Effector memory CD8-positive, alpha-beta T cell (primary cell): ENCODE results near the gene TMEM239.

Experiments used
- ATAC-seq: fragments of 150-1000 bp; cut with Tn5 transposase; replicated peaks from 2 replicates; pipeline ENCODE4 v1.10.0; 2021; ENCODE audit warnings: mild to moderate bottlenecking, moderate library complexity
- DNase-seq, 3 experiments: peaks; one replicate each; pipeline ENCODE4 v3.0.0; 2021
- H3K27ac Mint-ChIP-seq, 2 donors: one replicate each; pipeline ENCODE4 v1.8.0; 2022; ENCODE audit warnings: mild to moderate bottlenecking in 2 of 2, mixed read lengths in 2 of 2, moderate library complexity in 2 of 2
- H3K27me3 Mint-ChIP-seq, 2 donors: one replicate each; pipeline ENCODE4 v1.8.0; 2022; ENCODE audit warnings: mixed read lengths in 2 of 2
- H3K36me3 Mint-ChIP-seq: one replicate; pipeline ENCODE4 v1.8.0; 2022; ENCODE audit warnings: mild to moderate bottlenecking, moderate library complexity, mixed read lengths; ENCODE audit not compliant: insufficient read depth
- H3K4me1 Mint-ChIP-seq, 2 donors: one replicate each; pipeline ENCODE4 v1.8.0; 2022; ENCODE audit warnings: low read depth in 2 of 2, mixed read lengths in 2 of 2
- H3K4me3 Mint-ChIP-seq, 2 donors: one replicate each; pipeline ENCODE4 v1.8.0; 2022; ENCODE audit warnings: mild to moderate bottlenecking in 2 of 2, mixed read lengths in 2 of 2, moderate library complexity in 2 of 2
- H3K9me3 Mint-ChIP-seq, 2 donors: one replicate each; pipeline ENCODE4 v1.8.0; 2022; ENCODE audit warnings: mixed read lengths in 2 of 2

The TMEM239 gene

GRCh38 chr20:2794866-2795447 is 21.2 kb upstream of the TMEM239 start:
- no peak overlapping the region for H3K4me3 Mint-ChIP-seq
- no peaks in the 10 kb centered on the region for H3K9me3 Mint-ChIP-seq
- H3K36me3 Mint-ChIP-seq, result peaks cover 3% of the 10 kb centered on the region
- H3K27me3 Mint-ChIP-seq, result peaks cover 78 to 95% of the 10 kb centered on the region in 2 donors
- no peak overlapping the region for H3K27ac Mint-ChIP-seq
- ATAC-seq (no peak), DNase-seq (no peak)
- peaks cover 7 to 8% of the 10 kb centered on the region in 2 donors for H3K4me1 Mint-ChIP-seq

DNA sequence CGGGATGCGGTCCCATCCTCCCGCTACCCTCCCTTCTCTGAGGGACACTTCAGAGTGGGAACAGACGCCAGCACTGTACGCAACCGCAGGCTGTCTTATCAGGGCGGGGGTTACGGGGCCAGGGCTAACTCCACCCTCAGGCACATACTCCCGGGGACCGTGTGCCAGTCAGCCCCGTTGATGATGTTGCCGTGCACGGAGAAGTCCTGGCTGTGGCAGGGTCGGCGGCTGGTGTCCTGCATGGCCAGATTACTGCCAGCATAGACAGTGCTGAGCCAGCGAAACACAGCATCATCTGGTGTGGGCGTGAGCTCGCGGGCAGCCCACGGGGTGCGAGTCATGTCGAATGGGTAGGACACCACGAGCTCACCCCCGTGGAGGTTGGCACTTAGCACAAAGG is 20.7 kb upstream of the TMEM239 start:
- H3K27ac Mint-ChIP-seq, result no peak overlapping the region
- H3K9me3 Mint-ChIP-seq, result no peaks in the 10 kb centered on the region
- H3K36me3 Mint-ChIP-seq, result peaks cover 3% of the 10 kb centered on the region
- peaks cover 82 to 99% of the 10 kb centered on the region in 2 donors for H3K27me3 Mint-ChIP-seq
- DNase-seq, result no peak
- H3K4me1 Mint-ChIP-seq, result peaks cover 10% of the 10 kb centered on the region in 2 donors
- ATAC-seq, result no peak
- no peak overlapping the region for H3K4me3 Mint-ChIP-seq

- no peak overlapping the region for H3K4me3 Mint-ChIP-seq
- peaks cover 3% of the 10 kb centered on the region for H3K36me3 Mint-ChIP-seq
- peaks cover 85 to 100% of the 10 kb centered on the region in 2 donors for H3K27me3 Mint-ChIP-seq
- no peaks in the 10 kb centered on the region for H3K9me3 Mint-ChIP-seq
- H3K4me1 Mint-ChIP-seq, result peaks cover 15 to 16% of the 10 kb centered on the region in 2 donors
- DNase-seq, result no peak
- H3K27ac Mint-ChIP-seq, result no peak overlapping the region
- no peak for ATAC-seq
Measured at GRCh38 chr20:2796011-2796660, 20.0 kb upstream of the TMEM239 start.

DNA sequence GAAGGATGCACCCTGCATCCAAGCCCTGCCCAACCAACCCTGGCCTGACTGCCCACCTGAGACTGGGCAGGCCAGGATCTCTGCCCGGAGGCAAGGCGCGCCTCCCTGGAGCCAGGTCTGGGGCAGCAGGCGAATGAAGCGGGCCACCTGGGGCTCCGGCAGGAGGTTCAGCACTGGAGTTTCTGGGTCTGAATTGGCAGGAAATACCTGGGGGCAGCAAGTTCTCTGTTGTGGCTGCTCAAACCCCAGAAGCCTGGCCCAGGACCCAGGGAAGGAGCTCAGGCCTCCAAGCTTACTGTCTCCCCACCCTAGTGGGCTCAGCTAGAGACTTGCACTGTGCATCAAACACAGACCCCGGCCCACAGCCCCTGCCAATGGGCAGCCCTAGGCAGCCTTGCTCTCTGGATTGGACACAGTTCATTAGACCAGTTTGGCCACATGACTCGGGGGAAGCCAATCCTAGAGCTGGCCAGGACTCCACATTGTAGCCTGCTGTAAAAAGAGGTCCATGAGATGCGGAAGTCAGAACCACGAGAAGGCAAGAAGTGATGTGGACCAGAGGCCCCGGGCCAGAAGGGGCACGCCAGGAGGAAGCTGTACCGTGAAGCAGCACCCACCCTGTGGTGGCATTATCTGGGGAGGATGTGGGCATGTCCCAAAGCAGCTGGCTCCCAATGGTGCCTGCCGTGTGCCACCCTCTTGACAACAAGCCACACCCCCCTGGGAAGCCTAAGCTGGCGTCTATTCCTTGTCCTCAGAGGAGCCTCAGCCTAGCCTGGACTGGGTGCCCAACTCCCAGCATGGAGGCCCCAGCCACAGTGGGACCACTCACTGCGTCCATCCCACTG is 18.8 kb upstream of the TMEM239 start:
- ATAC-seq, result no peak
- H3K36me3 Mint-ChIP-seq, result peaks cover 3% of the 10 kb centered on the region

GRCh38 chr20:2798095-2798805 is 17.9 kb upstream of the TMEM239 start:
- H3K27me3 Mint-ChIP-seq, result peaks cover 87 to 100% of the 10 kb centered on the region in 2 donors
- DNase-seq (no peak), ATAC-seq (no peak)
- H3K4me1 Mint-ChIP-seq, result peaks cover 19 to 22% of the 10 kb centered on the region in 2 donors
- no peaks in the 10 kb centered on the region for H3K9me3 Mint-ChIP-seq
- H3K27ac Mint-ChIP-seq, result no peak overlapping the region
- peaks cover 3% of the 10 kb centered on the region for H3K36me3 Mint-ChIP-seq
- H3K4me3 Mint-ChIP-seq, result no peak overlapping the region

More for the DNA sequence above, 18.8 kb upstream of the TMEM239 start:
- H3K27ac Mint-ChIP-seq, result no peak overlapping the region
- no peak overlapping the region for H3K4me3 Mint-ChIP-seq
- H3K9me3 Mint-ChIP-seq, result no peaks in the 10 kb centered on the region
- H3K4me1 Mint-ChIP-seq, result peaks cover 19 to 22% of the 10 kb centered on the region in 2 donors
- H3K27me3 Mint-ChIP-seq, result peaks cover 88 to 100% of the 10 kb centered on the region in 2 donors
- DNase-seq, result no peak

GRCh38 chr20:2798814-2799213 is 17.4 kb upstream of the TMEM239 start:
- Mint-ChIP-seq H3K4me1 (peaks cover 19 to 22% of the 10 kb centered on the region in 2 donors), H3K9me3 (no peaks in the 10 kb centered on the region), H3K36me3 (peaks cover 3% of the 10 kb centered on the region), H3K4me3 (peak overlapping the region in 1 of 2 donors; percentile 84), H3K27ac (no peak overlapping the region), H3K27me3 (peaks cover 84 to 100% of the 10 kb centered on the region in 2 donors)
- ATAC-seq (no peak), DNase-seq (no peak)

- no peak overlapping the region for H3K27ac Mint-ChIP-seq
- H3K4me3 Mint-ChIP-seq, result peak overlapping the region; percentile 76 to 84
- DNase-seq (no peak), ATAC-seq (no peak)
- H3K4me1 Mint-ChIP-seq, result peaks cover 19 to 22% of the 10 kb centered on the region in 2 donors
- H3K27me3 Mint-ChIP-seq, result peaks cover 84 to 100% of the 10 kb centered on the region in 2 donors
- H3K9me3 Mint-ChIP-seq, result no peaks in the 10 kb centered on the region
- peaks cover under 1% of the 10 kb centered on the region for H3K36me3 Mint-ChIP-seq
Measured at GRCh38 chr20:2799271-2799670, 16.9 kb upstream of the TMEM239 start.

- H3K4me3 Mint-ChIP-seq, result peak overlapping the region; percentile 76 to 84
- DNase-seq (no peak), ATAC-seq (peak; percentile 8)
- peaks cover 82 to 100% of the 10 kb centered on the region in 2 donors for H3K27me3 Mint-ChIP-seq
- peaks cover 19 to 22% of the 10 kb centered on the region in 2 donors for H3K4me1 Mint-ChIP-seq
- no peaks in the 10 kb centered on the region for H3K9me3 Mint-ChIP-seq
- peak overlapping the region in 1 of 2 donors; percentile 87 for H3K27ac Mint-ChIP-seq
- peaks cover 2% of the 10 kb centered on the region for H3K36me3 Mint-ChIP-seq
Measured at GRCh38 chr20:2799688-2800520, 16.3 kb upstream of the TMEM239 start.

DNA sequence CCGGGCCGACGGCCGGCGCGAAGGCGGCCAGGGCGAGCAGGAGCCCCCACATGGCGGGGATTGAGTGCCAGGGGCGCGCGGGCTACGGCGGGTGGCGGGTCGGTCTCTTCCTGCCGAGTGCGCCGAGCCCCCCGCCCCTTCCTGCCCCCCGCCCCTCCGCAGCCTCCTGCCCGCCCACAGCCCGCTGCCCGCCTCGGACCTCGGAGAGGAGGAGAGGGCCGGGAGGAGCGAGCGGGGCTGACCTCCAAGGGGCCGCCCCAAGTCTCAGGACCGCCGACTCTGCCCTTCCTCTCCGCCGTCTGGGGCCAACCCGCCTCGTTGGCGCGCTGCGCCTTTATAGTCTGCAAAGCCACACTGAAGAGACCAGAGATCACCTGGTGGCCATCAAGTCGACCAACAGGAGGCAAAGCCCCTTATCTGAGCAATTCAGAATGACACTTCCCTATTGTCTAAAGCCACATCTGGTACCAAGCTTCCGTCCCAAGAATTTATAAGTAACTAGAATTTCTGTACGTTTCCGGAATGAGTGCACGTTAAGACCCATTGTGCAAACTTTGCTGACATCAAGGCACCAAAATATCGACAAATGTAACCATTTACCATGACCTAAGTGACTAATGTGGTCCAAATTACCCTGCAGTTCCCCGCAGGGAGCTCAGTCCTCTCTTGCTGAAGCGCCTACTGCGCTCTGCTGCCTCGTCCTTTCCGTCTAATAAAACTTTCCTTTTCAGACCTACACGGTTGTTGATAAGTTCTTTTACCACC is 15.5 kb upstream of the TMEM239 start, which contains the start of gene CPXM1:
CPXM1 (minus strand) TSS at position 107 of the 765 bp plus-strand sequence; CDS start at position 52, 55 bp downstream.
- H3K9me3 Mint-ChIP-seq, result no peaks in the 10 kb centered on the region
- peaks cover 19 to 22% of the 10 kb centered on the region in 2 donors for H3K4me1 Mint-ChIP-seq
- ATAC-seq (peak; percentile 49), DNase-seq (no peak)
- peak within 1 kb of the TSS; percentile 78 to 84 for H3K4me3 Mint-ChIP-seq
- H3K27me3 Mint-ChIP-seq, result peaks cover 84 to 100% of the 10 kb centered on the region in 2 donors
- H3K36me3 Mint-ChIP-seq, result peaks cover 2% of the 10 kb centered on the region
- peak within 1 kb of the TSS; percentile 49 to 87 for H3K27ac Mint-ChIP-seq

DNA sequence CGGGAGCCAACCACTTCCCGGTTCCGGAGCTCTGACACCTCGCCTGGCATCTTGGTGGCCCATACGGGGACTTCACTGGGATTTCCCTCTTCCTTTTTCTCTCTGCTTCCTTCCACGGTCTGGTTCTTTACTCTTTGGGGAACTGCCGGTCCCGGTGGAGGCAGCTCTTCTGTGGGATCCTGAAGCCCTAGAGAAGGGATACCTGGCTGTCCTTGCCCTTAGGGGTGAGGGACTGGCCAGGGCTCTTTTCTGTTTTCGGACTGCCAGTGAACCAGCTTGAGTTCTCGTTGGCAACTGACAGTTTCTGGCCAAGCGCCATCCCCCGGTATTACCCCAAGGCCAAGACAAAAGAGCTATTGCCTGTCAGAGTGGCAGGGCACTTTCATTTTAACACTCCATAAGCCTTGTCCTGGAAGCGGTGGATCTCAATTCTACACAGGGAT is 14.9 kb upstream of the TMEM239 start:
- Mint-ChIP-seq H3K4me1 (peaks cover 23 to 24% of the 10 kb centered on the region in 2 donors), H3K9me3 (no peaks in the 10 kb centered on the region), H3K27ac (peak overlapping the region in 1 of 2 donors; percentile 49), H3K4me3 (peak overlapping the region; percentile 75 to 78), H3K27me3 (peaks cover 84 to 100% of the 10 kb centered on the region in 2 donors), H3K36me3 (peaks cover 2% of the 10 kb centered on the region)
- ATAC-seq, result no peak
- no peak for DNase-seq

DNA sequence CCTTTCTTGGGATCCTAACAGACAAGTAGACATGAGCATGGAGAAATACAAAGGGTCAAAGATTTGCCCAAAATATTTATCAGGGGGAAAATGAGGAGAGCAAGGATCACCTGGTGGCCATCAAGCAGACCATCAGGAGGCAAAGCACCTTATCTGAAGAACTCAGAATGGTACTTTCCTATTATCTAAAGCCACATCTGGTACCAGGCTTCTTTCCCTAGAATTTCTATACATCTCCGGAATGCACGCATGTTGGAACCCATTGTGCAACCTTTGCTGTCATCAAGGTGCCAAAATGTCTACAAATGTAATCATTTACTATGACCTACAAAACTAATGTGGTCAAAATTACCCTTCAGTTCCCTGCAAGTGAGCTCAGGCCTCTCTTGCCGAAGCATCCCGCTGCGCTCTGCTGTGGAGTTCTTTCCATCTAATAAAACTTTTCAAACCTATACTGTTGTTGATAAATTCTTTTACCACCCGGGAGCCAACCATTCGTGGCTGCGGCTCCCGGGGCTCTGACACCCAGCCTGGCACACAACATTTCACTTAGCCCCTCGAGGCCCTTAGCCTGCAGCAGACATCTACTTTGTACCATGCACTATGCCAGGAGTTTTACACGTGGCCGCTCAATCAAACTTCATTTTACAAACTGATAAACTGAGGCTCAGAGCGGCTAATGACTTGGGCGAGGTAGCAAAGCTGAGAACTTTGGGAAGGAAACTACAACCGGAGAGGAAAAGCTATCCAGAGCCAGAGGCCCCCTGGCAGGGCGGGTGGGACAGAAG is 11.9 kb upstream of the TMEM239 start:
- peaks cover 76 to 99% of the 10 kb centered on the region in 2 donors for H3K27me3 Mint-ChIP-seq
- ATAC-seq, result no peak
- no peak overlapping the region for H3K4me3 Mint-ChIP-seq
- H3K9me3 Mint-ChIP-seq, result no peaks in the 10 kb centered on the region
- H3K36me3 Mint-ChIP-seq, result peaks cover 2% of the 10 kb centered on the region
- peaks cover 21 to 29% of the 10 kb centered on the region in 2 donors for H3K4me1 Mint-ChIP-seq
- DNase-seq, result no peak
- no peak overlapping the region for H3K27ac Mint-ChIP-seq
